ENCODE data around the gene OR51B2. TPM values are rescaled to one million over a fixed set of nuclear protein-coding genes. Genes with fewer than 3 reads are reported as not detected.
"Not testable (repeated sequence)": the region's sequence is repeated elsewhere in the genome, so short reads cannot be mapped to it uniquely, and the experiment has no call there.

OR51B2 gene
- total RNA-seq, 1 experiment from 2014 or later = not detected

DNA sequence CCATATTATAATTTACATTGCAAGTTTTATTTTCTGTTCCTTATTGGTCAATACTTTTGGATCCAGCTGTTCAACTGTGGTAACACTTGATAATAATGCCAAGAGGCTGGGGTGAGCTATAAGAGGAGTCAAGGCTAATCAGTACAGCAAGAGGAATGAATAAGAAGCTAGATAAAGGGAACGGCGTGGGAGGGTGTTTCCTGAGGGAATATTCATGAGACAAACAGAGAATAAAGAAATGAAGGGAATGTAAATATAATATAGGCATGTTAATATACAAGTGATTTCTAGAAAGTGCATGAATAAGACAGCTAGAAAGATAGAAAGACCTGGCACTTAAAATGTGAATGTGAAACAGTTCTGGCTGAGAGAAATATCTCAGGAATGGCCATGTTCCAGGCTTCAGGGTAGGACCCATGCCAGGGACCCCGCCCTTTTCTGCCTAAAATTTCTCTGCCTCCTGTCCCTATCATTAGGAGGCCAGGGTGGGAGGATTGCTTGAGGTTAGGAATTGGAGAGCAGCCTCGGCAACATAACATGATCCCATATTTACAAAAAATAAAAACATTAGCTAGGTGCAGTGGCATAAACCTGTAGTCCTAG is 26.3 kb downstream of the OR51B2 start:
- Mint-ChIP-seq H3K9me3 (no peaks in the 10 kb centered on the region), H3K36me3 (ENCODE audit: insufficient read depth in 1 of 3, low read depth in 3 of 3) (0 out of 7 replicates have a peak, but pooled peaks cover 0 to 1% (median 0%) of the 10 kb centered on the region in 3 experiments), H3K4me3 (no peak overlapping the region), H3K4me1 (no peaks in the 10 kb centered on the region), H3K27ac (no peak overlapping the region), H3K27me3 (ENCODE audit: low read depth) (no peaks in the 10 kb centered on the region)
- DNase-seq = no peak
- Histone ChIP-seq H2BK15ac (ENCODE audit: low read depth, low read length) (no peak overlapping the region), H2BK12ac (ENCODE audit: insufficient read length, low read depth, low read length) (no peak overlapping the region), H3K23me2 (ENCODE audit: insufficient read length, low read depth, low read length, poor library complexity, severe bottlenecking) (no peaks in the 10 kb centered on the region), H3K9ac (ENCODE audit: extremely low read depth, insufficient read length, low read length) (no peak overlapping the region), H3K79me2 (ENCODE audit: insufficient read depth, low read length) (no peaks in the 10 kb centered on the region), H3K18ac (ENCODE audit: insufficient read length, low read depth, low read length) (no peak overlapping the region), H4K91ac (ENCODE audit: insufficient read length, low read depth, low read length) (no peak overlapping the region), H2BK5ac (ENCODE audit: insufficient read length, low read length) (no peak overlapping the region), H3K14ac (ENCODE audit: insufficient read depth, low read length) (no peak overlapping the region), H4K5ac (ENCODE audit: insufficient read length, low read depth, low read length) (no peak overlapping the region), H2BK20ac (ENCODE audit: low read depth, low read length, poor library complexity, severe bottlenecking) (no peak overlapping the region), H3K9me3 (ENCODE audit: control insufficient read depth, low read depth, low read length) (no peaks in the 10 kb centered on the region), H3K4ac (ENCODE audit: low read depth, low read length) (no peak overlapping the region), H2AFZ (ENCODE audit: low read length) (no peak overlapping the region), H3K4me2 (ENCODE audit: insufficient read depth, insufficient read length, low read length) (no peak overlapping the region), H3K27ac (ENCODE audit: insufficient read length, low read depth, low read length) (no peak overlapping the region), H2BK120ac (ENCODE audit: low read depth, low read length, poor library complexity, severe bottlenecking) (no peak overlapping the region), H3K56ac (ENCODE audit: insufficient read length, low read depth, low read length) (no peak overlapping the region), H4K20me1 (ENCODE audit: control insufficient read depth, insufficient read depth, insufficient read length) (no peaks in the 10 kb centered on the region), H3K4me1 (ENCODE audit: insufficient read depth, low read length) (no peaks in the 10 kb centered on the region), H3T11ph (ENCODE audit: low read length) (no peak overlapping the region), H3K27me3 (ENCODE audit: insufficient read depth, low read length) (no peaks in the 10 kb centered on the region), H4K8ac (replicated peaks; ENCODE audit: insufficient read length, low read depth, low read length) (no peak overlapping the region), H3K79me1 (ENCODE audit: insufficient read depth, low read depth, low read length, poor library complexity, severe bottlenecking) (no peaks in the 10 kb centered on the region), H3K23ac (ENCODE audit: insufficient read length, low read depth, low read length) (no peak overlapping the region), H2AK5ac (ENCODE audit: insufficient read length, low read length) (no peak overlapping the region)
- WGBS (ENCODE audit: extremely low coverage, insufficient read length, low lambda C conversion rate) = no CpG with 5 or more reads among the region's 4 CpGs
- TF ChIP-seq, protein P1, sequence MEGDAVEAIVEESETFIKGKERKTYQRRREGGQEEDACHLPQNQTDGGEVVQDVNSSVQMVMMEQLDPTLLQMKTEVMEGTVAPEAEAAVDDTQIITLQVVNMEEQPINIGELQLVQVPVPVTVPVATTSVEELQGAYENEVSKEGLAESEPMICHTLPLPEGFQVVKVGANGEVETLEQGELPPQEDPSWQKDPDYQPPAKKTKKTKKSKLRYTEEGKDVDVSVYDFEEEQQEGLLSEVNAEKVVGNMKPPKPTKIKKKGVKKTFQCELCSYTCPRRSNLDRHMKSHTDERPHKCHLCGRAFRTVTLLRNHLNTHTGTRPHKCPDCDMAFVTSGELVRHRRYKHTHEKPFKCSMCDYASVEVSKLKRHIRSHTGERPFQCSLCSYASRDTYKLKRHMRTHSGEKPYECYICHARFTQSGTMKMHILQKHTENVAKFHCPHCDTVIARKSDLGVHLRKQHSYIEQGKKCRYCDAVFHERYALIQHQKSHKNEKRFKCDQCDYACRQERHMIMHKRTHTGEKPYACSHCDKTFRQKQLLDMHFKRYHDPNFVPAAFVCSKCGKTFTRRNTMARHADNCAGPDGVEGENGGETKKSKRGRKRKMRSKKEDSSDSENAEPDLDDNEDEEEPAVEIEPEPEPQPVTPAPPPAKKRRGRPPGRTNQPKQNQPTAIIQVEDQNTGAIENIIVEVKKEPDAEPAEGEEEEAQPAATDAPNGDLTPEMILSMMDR (conservative IDR thresholded peaks at IDR 0.05) = no peak

DNA sequence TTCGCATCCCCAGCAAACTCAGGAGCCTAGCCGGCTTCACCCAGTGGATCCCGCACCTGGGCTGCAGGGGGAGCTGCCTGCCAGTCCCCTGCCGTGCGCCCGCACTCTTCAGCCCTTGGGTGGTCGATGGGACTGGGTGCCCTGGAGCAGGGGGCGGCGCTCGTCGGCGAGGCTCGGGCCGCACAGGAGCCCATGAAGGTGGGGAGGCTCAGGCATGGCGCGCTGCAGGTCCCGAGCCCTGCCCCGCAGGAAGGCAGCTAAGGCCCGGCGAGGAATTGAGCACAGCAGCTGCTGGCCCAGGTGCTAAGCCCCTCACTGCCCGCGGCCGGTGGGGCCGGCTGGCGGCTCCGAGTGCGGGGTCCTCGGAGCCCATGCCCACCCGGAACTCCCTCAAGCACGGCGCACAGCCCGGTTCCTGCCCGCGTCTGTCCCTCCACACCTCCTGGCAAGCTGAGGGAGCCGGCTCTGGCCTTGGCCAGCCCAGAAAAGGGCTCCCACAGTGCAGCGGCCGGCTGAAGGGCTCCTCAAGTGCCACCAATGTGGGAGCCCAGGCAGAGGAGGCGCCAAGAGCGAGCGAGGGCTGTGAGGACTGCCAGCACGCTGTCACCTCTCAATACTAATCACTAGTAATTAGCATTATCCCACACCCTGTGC is 29.6 kb downstream of the OR51B2 start:
- H3K79me1 ChIP-seq (ENCODE audit: insufficient read depth, low read depth, low read length, poor library complexity, severe bottlenecking); H3K27me3 ChIP-seq (ENCODE audit: insufficient read depth, low read length); H2AK5ac ChIP-seq (ENCODE audit: insufficient read length, low read length); H3K56ac ChIP-seq (ENCODE audit: insufficient read length, low read depth, low read length); H4K91ac ChIP-seq (ENCODE audit: insufficient read length, low read depth, low read length); H2BK12ac ChIP-seq (ENCODE audit: insufficient read length, low read depth, low read length); H3K14ac ChIP-seq (ENCODE audit: insufficient read depth, low read length); H3K23ac ChIP-seq (ENCODE audit: insufficient read length, low read depth, low read length); H3T11ph ChIP-seq (ENCODE audit: low read length); H3K23me2 ChIP-seq (ENCODE audit: insufficient read length, low read depth, low read length, poor library complexity, severe bottlenecking); H3K4me1 Mint-ChIP-seq; H3K27me3 Mint-ChIP-seq (ENCODE audit: low read depth); H3K4ac ChIP-seq (ENCODE audit: low read depth, low read length); H3K27ac ChIP-seq (ENCODE audit: insufficient read length, low read depth, low read length); H3K27ac Mint-ChIP-seq; H4K5ac ChIP-seq (ENCODE audit: insufficient read length, low read depth, low read length); H2BK5ac ChIP-seq (ENCODE audit: insufficient read length, low read length); H3K9me3 ChIP-seq (ENCODE audit: control insufficient read depth, low read depth, low read length); H3K9ac ChIP-seq (ENCODE audit: extremely low read depth, insufficient read length, low read length); H3K4me2 ChIP-seq (ENCODE audit: insufficient read depth, insufficient read length, low read length); H2BK120ac ChIP-seq (ENCODE audit: low read depth, low read length, poor library complexity, severe bottlenecking); H2BK15ac ChIP-seq (ENCODE audit: low read depth, low read length); H2AFZ ChIP-seq (ENCODE audit: low read length); H3K18ac ChIP-seq (ENCODE audit: insufficient read length, low read depth, low read length); H3K36me3 Mint-ChIP-seq (ENCODE audit: insufficient read depth in 1 of 3, low read depth in 3 of 3); H4K8ac ChIP-seq (replicated peaks; ENCODE audit: insufficient read length, low read depth, low read length); H2BK20ac ChIP-seq (ENCODE audit: low read depth, low read length, poor library complexity, severe bottlenecking); H3K9me3 Mint-ChIP-seq; H3K4me3 Mint-ChIP-seq; H3K79me2 ChIP-seq (ENCODE audit: insufficient read depth, low read length); H4K20me1 ChIP-seq (ENCODE audit: control insufficient read depth, insufficient read depth, insufficient read length); DNase-seq; H3K4me1 ChIP-seq (ENCODE audit: insufficient read depth, low read length): not testable (repeated sequence)
- WGBS (ENCODE audit: extremely low coverage, insufficient read length, low lambda C conversion rate) = no CpG with 5 or more reads among the region's 41 CpGs
